ENCODE results near the gene SUSD3. TPM values are rescaled to one million over a fixed set of nuclear protein-coding genes. Genes with fewer than 3 reads are reported as not detected.

SUSD3 gene
- total and polyA plus RNA-seq, 2 donors from 2014 or later, result 12.2 to 34.6 TPM

- H3K36me3 ChIP-seq (ENCODE audit: control insufficient read depth in 2 of 3, insufficient read depth in 3 of 3, low read length in 3 of 3), result no peaks in the 10 kb centered on the region
- no peak overlapping the region for H3K27ac ChIP-seq (ENCODE audit: low read depth in 2 of 2, low read length in 2 of 2)
- DNase-seq, result peak in 2 of 5 donors; percentile 32 to 44
- no peak overlapping the region for H3K9ac ChIP-seq (ENCODE audit: low read length in 3 of 3)
- FAIRE-seq, result no peak
- H3K4me3 ChIP-seq (ENCODE audit: low read length in 3 of 3), result no peak overlapping the region
- no peaks in the 10 kb centered on the region for H3K4me1 ChIP-seq (ENCODE audit: control insufficient read depth in 2 of 3, insufficient read depth in 2 of 3, low read depth in 1 of 3, low read length in 3 of 3)
- H3K9me3 ChIP-seq (ENCODE audit: control insufficient read depth in 2 of 3, insufficient read depth in 1 of 3, low read length in 3 of 3), result no peaks in the 10 kb centered on the region
- intact Hi-C loops (cut with DNase I), result no loop called here
- H3K27me3 ChIP-seq (ENCODE audit: control insufficient read depth, insufficient read depth, low read length), result no peaks in the 10 kb centered on the region
- TF ChIP-seq CTCF (IDR thresholded peaks at IDR 0.05; ENCODE audit: borderline replicate concordance, extremely low read depth, insufficient read depth), result no peak
These were observed 27.2 kb downstream of the SUSD3 start for GRCh38 chr9:93085676-93086075.

DNA sequence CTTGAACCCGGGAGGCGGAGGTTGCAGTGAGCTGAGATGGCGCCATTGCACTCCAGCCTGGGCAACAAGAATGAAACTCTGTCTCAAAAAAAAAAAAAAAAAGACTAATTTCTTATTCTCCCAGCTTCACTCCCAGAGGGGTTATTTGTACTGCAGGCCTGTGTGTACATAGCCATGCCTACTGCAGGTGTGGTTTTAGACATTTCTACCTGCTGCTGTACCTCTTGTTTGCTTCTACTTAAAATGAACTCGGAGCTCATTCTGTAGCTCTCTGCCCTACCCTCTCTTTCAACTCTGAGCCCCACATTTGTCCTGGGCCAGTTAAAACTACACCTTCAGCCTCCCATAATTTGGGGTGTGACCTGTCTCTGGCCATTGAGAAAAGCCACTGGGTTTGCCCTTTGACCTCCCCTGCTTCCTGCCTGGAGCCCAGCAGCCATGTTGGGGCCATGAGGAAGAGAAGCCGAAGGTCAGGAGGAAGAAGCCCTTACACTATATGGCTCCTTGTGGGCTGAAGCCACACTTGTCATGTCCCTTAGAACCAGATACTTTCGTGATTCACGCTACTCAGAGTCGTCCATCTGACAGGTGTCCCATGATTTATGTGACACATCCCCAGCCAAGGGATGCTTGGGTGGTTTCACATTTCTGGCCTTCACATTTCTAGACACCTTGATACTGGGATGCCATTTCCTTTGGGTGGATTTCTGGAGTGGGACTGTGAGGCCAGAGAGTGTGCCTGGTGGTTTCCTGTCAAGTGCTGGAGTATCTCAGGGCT is 28.1 kb downstream of the SUSD3 start:
- H3K27me3 ChIP-seq (ENCODE audit: control insufficient read depth, insufficient read depth, low read length), result no peaks in the 10 kb centered on the region
- H3K9ac ChIP-seq (ENCODE audit: low read length in 3 of 3), result no peak overlapping the region
- H3K4me1 ChIP-seq (ENCODE audit: control insufficient read depth in 2 of 3, insufficient read depth in 2 of 3, low read depth in 1 of 3, low read length in 3 of 3), result no peaks in the 10 kb centered on the region
- H3K9me3 ChIP-seq (ENCODE audit: control insufficient read depth in 2 of 3, insufficient read depth in 1 of 3, low read length in 3 of 3), result no peaks in the 10 kb centered on the region
- no peak overlapping the region for H3K27ac ChIP-seq (ENCODE audit: low read depth in 2 of 2, low read length in 2 of 2)
- intact Hi-C loops (cut with DNase I), result no loop called here
- H3K4me3 ChIP-seq (ENCODE audit: low read length in 3 of 3), result no peak overlapping the region
- no peak for TF ChIP-seq CTCF (IDR thresholded peaks at IDR 0.05; ENCODE audit: borderline replicate concordance, extremely low read depth, insufficient read depth)
- FAIRE-seq, result no peak
- H3K36me3 ChIP-seq (ENCODE audit: control insufficient read depth in 2 of 3, insufficient read depth in 3 of 3, low read length in 3 of 3), result no peaks in the 10 kb centered on the region
- peak in 2 of 5 donors; percentile 4 to 44 for DNase-seq

GRCh38 chr9:93087971-93088655 is 29.6 kb downstream of the SUSD3 start:
- no peak overlapping the region for H3K27ac ChIP-seq (ENCODE audit: low read depth in 2 of 2, low read length in 2 of 2)
- no peak overlapping the region for H3K9ac ChIP-seq (ENCODE audit: low read length in 3 of 3)
- DNase-seq (peak in 2 of 5 donors; percentile 24 to 49), FAIRE-seq (no peak)
- no peak overlapping the region for H3K4me3 ChIP-seq (ENCODE audit: low read length in 3 of 3)
- H3K9me3 ChIP-seq (ENCODE audit: control insufficient read depth in 2 of 3, insufficient read depth in 1 of 3, low read length in 3 of 3), result no peaks in the 10 kb centered on the region
- intact Hi-C loops (cut with DNase I), result no loop called here
- no peaks in the 10 kb centered on the region for H3K27me3 ChIP-seq (ENCODE audit: control insufficient read depth, insufficient read depth, low read length)
- no peak for TF ChIP-seq CTCF (IDR thresholded peaks at IDR 0.05; ENCODE audit: borderline replicate concordance, extremely low read depth, insufficient read depth)
- H3K4me1 ChIP-seq (ENCODE audit: control insufficient read depth in 2 of 3, insufficient read depth in 2 of 3, low read depth in 1 of 3, low read length in 3 of 3), result peaks cover 2 to 6% (median 2%) of the 10 kb centered on the region in 3 donors
- no peaks in the 10 kb centered on the region for H3K36me3 ChIP-seq (ENCODE audit: control insufficient read depth in 2 of 3, insufficient read depth in 3 of 3, low read length in 3 of 3)

Data from kidney (tissue), 14 donors.